HUDEP-2 (cell line): Measurements from ENCODE around the gene IGSF21.

Source experiments
- DNase-seq, 76 experiments: peaks; one replicate each; lab custom pipeline; 2025; ENCODE audit not compliant: unreplicated experiment in 76 of 76; lab: John Stamatoyannopoulos, UW

The IGSF21 gene

GRCh38 chr1:18107369-18108298 lies at the start of gene IGSF21:
Gene IGSF21, plus strand, starts transcription at chr1:18107798. Its CDS starts 331 bp downstream, at chr1:18108129.
- DNase-seq, result no peak

DNA sequence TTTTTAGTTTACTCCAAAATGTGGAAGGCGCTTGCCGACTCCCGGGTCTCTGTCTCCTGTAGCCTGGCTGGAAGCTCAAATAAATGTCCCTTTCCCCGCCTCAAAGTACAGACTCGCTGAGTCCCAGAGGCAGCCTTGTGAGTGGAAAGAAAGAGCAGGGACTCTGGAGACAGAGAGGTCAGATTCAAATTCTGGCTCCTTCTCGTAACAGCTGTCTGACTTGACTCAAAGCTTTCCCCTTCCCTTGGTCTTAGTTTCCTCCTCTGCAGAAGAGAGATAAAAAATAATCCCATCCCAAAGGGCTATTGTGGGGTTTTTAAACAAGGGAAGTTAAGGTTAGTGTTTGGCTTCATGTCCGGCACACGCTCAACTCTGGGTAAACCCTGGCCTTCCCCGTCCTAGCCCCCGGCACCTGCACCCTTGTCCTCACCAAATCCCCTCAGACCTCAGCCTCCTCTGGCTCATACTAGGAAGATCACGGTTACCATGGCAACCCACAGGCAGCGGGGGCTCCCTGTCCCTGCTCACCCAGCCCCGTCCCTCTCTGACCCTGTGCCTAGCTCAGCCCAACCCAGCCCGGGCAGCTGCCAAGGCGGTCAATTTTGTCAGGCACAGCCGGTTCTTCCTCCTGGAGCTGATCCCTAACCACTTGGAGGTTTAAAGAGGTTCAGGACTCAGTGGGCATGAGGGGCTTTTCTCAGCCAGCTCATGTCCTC lies 49.2 kb upstream of the IGSF21 start:
- DNase-seq, result no peak

DNA sequence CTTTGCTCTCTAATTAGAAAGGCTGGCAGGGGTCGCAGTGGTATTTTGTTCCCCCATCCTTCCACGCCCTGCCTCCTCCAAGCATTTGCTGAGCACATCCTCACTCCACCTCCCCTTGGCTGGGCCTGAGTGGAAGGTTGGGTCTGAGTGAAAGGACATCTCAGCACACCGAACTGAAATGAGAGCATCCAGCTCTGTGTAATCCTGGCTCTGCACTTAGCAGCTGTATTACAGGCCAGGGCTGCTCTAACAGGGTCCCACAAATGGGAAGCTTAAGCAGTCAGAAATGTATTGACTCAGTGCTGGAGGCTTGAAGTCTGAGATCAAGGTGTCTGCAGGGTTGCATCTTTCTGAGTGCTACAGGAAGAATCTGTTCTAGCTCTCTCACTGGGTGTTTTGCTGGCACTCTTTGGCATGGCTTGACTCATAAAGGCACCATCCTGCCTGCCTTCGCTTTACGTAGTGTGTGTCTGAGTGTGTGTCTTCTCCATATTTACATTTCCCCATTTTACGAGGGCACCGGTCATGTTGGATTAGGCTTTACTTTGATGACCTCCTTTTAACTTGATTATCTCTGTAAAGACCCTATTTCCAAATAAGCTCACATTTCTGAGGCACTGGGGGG lies 48.5 kb upstream of the IGSF21 start:
- DNase-seq, result no peak

DNA sequence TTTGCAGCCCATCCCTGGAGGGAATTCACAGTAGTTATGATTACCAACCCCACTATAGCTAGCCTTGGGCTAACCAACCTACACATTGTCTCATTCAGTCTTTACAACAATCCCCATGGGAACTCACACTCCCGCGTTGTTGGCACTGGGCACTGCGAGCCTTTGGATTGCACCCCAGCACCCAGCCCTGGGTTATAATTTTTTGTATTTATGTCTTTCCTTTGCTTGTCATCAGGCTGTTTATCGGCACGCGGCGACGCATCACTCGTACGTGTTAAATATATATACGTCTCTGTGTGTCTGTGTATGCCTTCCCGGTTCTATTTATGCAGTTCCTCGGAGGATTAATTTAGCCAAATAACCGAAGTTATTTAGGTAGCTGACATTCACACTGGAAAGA lies 47.2 kb upstream of the IGSF21 start:
- DNase-seq, result no peak

GRCh38 chr1:18062185-18062584 lies 45.4 kb upstream of the IGSF21 start:
- DNase-seq, result no peak

DNA sequence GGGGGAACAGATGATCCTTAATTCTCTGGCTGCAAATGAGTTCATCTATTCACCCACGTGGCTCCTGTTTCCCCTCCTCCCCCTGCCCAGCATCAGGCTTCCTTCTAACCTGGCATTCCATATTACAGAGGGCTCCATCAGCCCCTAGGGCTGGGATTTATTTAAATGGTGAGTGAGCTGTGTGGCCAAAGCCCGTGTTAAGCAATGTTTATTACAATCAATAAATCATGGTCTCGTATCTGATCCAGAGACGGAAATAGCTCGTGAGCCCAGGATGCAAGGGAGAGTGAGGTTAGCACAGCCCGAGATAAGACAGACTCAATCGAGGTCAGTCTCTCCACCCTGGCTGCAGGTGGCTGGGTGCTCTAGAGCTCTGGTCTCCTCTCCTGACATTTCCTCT lies 43.1 kb upstream of the IGSF21 start:
- DNase-seq, result no peak

- DNase-seq, result no peak
Measured at GRCh38 chr1:18066576-18066975, 41.0 kb upstream of the IGSF21 start.

DNA sequence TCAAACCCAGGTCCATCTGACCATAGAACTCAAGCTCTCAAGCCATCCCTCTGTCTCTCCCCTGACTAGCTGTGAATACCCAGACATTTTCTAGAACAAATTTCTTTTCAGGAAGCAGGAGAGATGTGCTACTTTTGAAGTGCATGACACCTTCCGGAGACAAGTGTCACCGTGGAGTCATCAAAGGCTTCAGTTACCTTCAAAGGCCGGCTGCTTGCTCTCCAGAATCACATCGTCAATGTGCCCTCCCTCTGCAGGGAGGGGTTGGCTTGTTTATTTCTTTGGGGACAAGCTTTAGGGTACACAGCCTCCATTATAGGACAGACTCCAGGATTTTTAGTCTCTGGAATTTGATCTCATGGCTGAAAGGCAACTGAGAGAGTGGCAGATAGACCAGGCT lies 37.7 kb upstream of the IGSF21 start:
- DNase-seq, result no peak

GRCh38 chr1:18072066-18072465 lies 35.5 kb upstream of the IGSF21 start:
- DNase-seq, result no peak

DNA sequence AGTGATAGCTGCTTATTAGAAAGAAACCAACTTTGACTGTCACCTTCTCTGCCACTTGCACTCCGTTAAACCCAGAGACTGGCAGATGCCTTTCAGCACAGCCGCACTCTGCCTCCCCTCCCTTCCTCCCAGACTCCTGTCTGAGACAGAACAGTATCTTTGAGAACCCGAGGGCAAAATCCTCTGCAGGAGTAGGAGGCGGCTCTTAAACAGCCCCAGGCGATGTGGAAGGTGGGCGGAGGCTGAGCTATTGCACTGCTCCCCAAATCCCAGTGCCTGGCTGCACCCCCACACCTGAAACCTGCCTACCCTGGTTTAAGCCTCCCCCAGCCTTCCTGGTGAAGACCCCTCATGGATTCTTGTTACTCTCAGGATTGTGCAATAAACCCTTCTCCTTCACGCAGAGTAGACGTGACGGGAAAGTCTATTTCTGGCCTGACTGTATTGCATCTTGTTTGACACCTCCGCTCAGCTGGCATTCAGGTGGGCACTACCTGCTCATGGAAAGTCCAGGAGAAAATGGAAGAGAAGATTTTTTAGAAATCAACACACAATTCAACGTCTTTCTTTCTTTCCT lies 34.4 kb upstream of the IGSF21 start:
- no peak for DNase-seq

GRCh38 chr1:18077657-18078215 lies 29.9 kb upstream of the IGSF21 start:
- DNase-seq, result no peak

DNA sequence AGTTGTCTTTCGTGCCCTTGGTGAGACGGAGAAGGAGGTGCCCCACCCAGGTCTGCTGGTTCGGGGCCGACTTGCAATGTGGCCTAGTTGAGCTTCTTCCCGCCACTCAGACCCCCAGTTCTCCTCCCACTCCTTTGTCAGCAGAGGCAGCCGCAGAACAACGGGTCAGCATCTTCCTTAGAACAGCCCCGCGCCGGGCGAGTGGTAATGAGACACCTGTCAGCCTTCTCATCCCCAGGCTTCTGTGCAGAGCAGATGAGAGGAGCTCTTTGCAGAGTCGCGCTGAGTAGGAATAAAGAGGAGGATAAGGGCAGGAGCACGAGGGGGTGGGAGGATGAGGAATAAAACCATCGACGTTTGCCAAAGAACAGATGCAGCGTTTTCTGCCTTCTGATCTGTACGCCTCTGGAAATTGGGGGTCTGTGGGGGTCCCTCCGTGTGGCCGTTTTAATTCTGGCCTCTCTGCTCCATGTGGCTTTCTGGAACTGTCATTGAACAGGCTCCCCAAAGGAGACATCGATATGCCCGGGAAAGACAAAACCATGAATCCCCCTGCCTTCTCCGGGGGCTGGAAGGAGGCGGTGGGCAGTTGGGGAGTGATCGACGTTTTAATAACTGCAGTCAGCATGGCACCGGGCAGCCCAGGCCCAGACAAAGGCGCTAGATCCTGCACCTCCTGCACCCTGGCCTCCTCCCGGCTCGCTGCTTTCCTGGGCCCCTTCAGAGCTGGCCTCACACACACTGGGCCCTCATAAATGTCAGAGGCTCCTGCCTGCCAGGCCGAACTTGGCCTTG lies 27.5 kb upstream of the IGSF21 start:
- DNase-seq, result no peak

DNA sequence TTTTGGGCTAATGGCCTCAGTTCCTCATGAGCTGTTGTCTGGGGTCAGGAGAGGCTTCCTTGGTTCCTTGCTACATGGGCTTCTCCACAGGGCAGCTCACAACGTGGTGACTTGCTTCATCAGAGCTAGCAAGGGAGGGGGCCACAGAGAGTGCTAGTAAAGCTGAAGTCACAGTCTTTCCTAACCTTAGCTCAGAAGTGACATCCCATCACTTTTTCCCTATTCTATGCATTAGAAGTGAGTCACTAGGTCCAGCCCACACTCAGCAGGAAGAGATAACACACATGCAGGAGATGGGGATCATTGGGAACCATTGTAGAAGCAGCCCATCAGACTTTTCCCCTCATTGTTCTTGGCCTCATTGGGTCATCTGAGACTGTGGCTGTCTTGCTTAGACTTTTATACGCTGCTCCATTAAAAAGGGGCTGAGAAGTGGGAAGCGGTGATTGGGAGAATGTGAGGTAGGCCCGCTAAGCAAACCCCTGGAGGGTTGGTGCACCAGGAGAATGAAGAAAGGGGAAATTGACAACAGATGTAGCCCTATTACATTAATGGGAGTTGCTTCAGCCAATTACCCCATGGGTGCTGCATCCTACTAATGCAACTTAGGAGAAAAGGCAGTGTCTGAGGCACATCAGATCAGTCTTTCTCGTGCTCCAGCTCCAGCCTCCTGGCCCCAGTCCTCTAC lies 22.1 kb upstream of the IGSF21 start:
- DNase-seq, result no peak

- no peak for DNase-seq
Measured at GRCh38 chr1:18088077-18088594, 19.5 kb upstream of the IGSF21 start.

GRCh38 chr1:18089488-18089887 lies 18.1 kb upstream of the IGSF21 start:
- no peak for DNase-seq

- no peak for DNase-seq
Measured at GRCh38 chr1:18090636-18091035, 17.0 kb upstream of the IGSF21 start.

DNA sequence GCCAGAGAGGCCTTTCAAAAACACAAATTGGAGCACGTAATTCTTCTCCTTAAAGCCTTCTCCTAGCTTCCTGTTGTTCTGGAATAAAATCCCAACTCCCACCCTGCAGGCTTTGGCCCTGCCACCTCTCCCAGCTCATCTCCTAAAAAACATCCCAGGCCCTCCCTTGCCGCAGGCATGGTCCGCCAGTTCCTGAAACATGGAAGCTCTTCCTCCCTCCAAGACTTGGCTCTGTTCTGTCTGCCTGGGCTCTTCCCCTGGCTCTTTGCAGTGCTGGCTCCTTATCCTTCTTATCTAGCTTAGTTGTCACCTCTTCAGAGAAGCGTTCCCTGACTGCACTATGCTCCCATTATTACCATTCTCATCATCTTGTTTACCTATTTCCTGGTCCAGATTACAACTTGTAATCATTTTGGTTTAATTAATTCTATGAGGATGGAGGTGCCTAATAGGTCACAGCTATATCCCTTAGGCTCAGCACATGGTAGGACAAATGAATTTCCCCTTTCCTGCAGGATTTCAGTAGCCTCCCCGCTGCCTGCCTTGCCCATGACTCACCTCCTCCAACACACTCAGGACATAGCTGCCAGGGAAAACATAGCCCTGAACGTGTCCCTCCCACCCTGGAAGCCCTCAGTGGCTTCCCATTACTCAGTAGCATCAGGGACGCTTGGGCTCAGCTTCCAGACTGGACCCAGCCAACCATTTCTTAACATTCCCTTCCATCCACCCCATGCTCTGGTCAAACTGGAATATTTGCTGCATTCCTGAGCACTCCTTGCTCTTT lies 15.7 kb upstream of the IGSF21 start:
- no peak for DNase-seq

GRCh38 chr1:18093193-18093592 lies 14.4 kb upstream of the IGSF21 start:
- no peak for DNase-seq
